ENCODE measurements around the gene UGT1A5.

The UGT1A5 gene

GRCh38 chr2:233764264-233764663 lies 51.6 kb downstream of the UGT1A5 start:
- no peak overlapping the region for H3K4me2 ChIP-seq (ENCODE audit: low read depth, low read length, poor library complexity, severe bottlenecking)
- no peaks in the 10 kb centered on the region for H4K20me1 ChIP-seq (ENCODE audit: low read depth, low read length)

DNA sequence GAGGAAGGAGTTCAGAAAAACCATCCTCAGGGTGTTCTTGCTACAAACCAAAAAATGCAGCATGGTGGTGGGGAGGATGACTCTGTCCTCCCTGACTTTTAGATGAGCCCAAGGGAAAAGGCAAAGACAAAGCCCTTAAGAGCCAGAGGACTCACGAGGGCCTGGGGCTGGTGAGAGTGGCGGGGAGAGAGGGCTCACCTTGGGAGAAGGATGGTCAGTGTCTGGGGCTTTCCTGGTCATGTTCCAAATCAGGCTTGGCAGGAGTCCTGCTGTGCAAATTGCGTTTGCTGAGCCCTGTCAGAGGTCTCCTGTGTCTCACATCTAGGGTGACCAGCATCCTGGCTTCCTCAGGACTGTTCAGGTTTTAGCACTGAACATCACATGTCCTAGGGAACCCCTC lies 52.1 kb downstream of the UGT1A5 start:
- Histone ChIP-seq H3K36me3 (ENCODE audit: low read length) (no peaks in the 10 kb centered on the region), H3K9me2 (replicated peaks; ENCODE audit: insufficient read depth, low read length) (no peaks in the 10 kb centered on the region), H4K20me1 (ENCODE audit: low read depth, low read length) (no peaks in the 10 kb centered on the region), H3K4me3 (ENCODE audit: insufficient read depth, low read length, poor library complexity, severe bottlenecking) (no peak overlapping the region), H3K4me2 (ENCODE audit: low read depth, low read length, poor library complexity, severe bottlenecking) (no peak overlapping the region), H3K27me3 (ENCODE audit: low read length) (no peaks in the 10 kb centered on the region), H3K9me3 (ENCODE audit: insufficient read depth, low read length) (no peaks in the 10 kb centered on the region), H3K79me2 (ENCODE audit: insufficient read depth, low read length) (no peaks in the 10 kb centered on the region), H3K9ac (ENCODE audit: low read length) (no peak overlapping the region), H2AFZ (ENCODE audit: low read depth, low read length, severe bottlenecking) (no peak overlapping the region), H3F3A (ENCODE audit: insufficient read depth) (no peaks in the 10 kb centered on the region), H3K27ac (ENCODE audit: low read depth, low read length) (no peak overlapping the region)
- TF ChIP-seq EZH2phosphoT487 (conservative IDR thresholded peaks at IDR 0.05; ENCODE audit: low read length) (no peak), CTCF (IDR thresholded peaks at IDR 0.05; ENCODE audit: insufficient read depth, low read length, poor library complexity, severe bottlenecking) (no peak)

More at GRCh38 chr2:233764264-233764663, 51.6 kb downstream of the UGT1A5 start:
- Histone ChIP-seq H3K4me3 (ENCODE audit: insufficient read depth, low read length, poor library complexity, severe bottlenecking) (no peak overlapping the region), H3F3A (ENCODE audit: insufficient read depth) (no peaks in the 10 kb centered on the region), H3K9me3 (ENCODE audit: insufficient read depth, low read length) (no peaks in the 10 kb centered on the region), H3K9ac (ENCODE audit: low read length) (no peak overlapping the region), H3K9me2 (replicated peaks; ENCODE audit: insufficient read depth, low read length) (no peaks in the 10 kb centered on the region), H3K79me2 (ENCODE audit: insufficient read depth, low read length) (no peaks in the 10 kb centered on the region), H2AFZ (ENCODE audit: low read depth, low read length, severe bottlenecking) (no peak overlapping the region), H3K36me3 (ENCODE audit: low read length) (no peaks in the 10 kb centered on the region), H3K27ac (ENCODE audit: low read depth, low read length) (no peak overlapping the region), H3K27me3 (ENCODE audit: low read length) (no peaks in the 10 kb centered on the region)
- TF ChIP-seq EZH2phosphoT487 (conservative IDR thresholded peaks at IDR 0.05; ENCODE audit: low read length) = no peak
- no peak for TF ChIP-seq CTCF (IDR thresholded peaks at IDR 0.05; ENCODE audit: insufficient read depth, low read length, poor library complexity, severe bottlenecking)

DNA sequence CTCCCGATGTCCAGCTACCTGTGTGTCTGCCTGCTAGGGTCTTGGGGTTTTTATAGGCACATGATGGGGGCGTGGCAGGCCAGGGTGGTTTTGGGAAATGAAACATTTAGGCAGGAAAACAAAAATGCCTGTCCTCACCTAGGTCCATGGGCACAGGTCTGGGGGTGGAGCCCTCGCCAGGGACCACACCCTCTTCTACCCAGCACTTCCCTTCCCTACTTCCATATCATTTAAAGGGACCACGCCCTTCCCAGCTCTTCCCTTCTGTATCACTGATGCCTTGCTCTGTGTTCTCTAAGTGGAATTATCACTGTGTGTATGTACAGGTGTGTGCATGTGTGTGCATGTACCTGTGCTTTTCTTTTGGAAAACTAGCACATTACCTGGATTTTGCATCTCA lies 53.7 kb downstream of the UGT1A5 start:
- Histone ChIP-seq H3K4me2 (ENCODE audit: low read depth, low read length, poor library complexity, severe bottlenecking) (no peak overlapping the region), H4K20me1 (ENCODE audit: low read depth, low read length) (no peaks in the 10 kb centered on the region), H3K9me2 (replicated peaks; ENCODE audit: insufficient read depth, low read length) (no peaks in the 10 kb centered on the region), H3K79me2 (ENCODE audit: insufficient read depth, low read length) (no peaks in the 10 kb centered on the region), H3K9me3 (ENCODE audit: insufficient read depth, low read length) (no peaks in the 10 kb centered on the region), H3K36me3 (ENCODE audit: low read length) (no peaks in the 10 kb centered on the region), H3K9ac (ENCODE audit: low read length) (no peak overlapping the region), H3F3A (ENCODE audit: insufficient read depth) (no peaks in the 10 kb centered on the region), H2AFZ (ENCODE audit: low read depth, low read length, severe bottlenecking) (no peak overlapping the region), H3K4me3 (ENCODE audit: insufficient read depth, low read length, poor library complexity, severe bottlenecking) (no peak overlapping the region), H3K27ac (ENCODE audit: low read depth, low read length) (no peak overlapping the region), H3K27me3 (ENCODE audit: low read length) (no peaks in the 10 kb centered on the region)
- TF ChIP-seq EZH2phosphoT487 (conservative IDR thresholded peaks at IDR 0.05; ENCODE audit: low read length) = no peak
- TF ChIP-seq CTCF (IDR thresholded peaks at IDR 0.05; ENCODE audit: insufficient read depth, low read length, poor library complexity, severe bottlenecking) = no peak

Measured in SU-DHL-6 (cell line).